Stimulated activated CD8-positive, alpha-beta memory T cell treated with anti-CD3 and anti-CD28 coated beads, Interleukin-12 subunit alpha, Interleukin-12 subunit beta, amount 100 ng/mL, for 1 hour (primary cell): Measurements from ENCODE around the gene KIF27.
"Not testable (repeated sequence)": the region's sequence is repeated elsewhere in the genome, so short reads cannot be mapped to it uniquely, and the experiment has no call there.

Experiments used
- DNase-seq: peaks from one replicate; pipeline ENCODE4 v3.0.0-alpha.2; 2020; ENCODE audit warnings: low read depth

KIF27 gene, protein sequence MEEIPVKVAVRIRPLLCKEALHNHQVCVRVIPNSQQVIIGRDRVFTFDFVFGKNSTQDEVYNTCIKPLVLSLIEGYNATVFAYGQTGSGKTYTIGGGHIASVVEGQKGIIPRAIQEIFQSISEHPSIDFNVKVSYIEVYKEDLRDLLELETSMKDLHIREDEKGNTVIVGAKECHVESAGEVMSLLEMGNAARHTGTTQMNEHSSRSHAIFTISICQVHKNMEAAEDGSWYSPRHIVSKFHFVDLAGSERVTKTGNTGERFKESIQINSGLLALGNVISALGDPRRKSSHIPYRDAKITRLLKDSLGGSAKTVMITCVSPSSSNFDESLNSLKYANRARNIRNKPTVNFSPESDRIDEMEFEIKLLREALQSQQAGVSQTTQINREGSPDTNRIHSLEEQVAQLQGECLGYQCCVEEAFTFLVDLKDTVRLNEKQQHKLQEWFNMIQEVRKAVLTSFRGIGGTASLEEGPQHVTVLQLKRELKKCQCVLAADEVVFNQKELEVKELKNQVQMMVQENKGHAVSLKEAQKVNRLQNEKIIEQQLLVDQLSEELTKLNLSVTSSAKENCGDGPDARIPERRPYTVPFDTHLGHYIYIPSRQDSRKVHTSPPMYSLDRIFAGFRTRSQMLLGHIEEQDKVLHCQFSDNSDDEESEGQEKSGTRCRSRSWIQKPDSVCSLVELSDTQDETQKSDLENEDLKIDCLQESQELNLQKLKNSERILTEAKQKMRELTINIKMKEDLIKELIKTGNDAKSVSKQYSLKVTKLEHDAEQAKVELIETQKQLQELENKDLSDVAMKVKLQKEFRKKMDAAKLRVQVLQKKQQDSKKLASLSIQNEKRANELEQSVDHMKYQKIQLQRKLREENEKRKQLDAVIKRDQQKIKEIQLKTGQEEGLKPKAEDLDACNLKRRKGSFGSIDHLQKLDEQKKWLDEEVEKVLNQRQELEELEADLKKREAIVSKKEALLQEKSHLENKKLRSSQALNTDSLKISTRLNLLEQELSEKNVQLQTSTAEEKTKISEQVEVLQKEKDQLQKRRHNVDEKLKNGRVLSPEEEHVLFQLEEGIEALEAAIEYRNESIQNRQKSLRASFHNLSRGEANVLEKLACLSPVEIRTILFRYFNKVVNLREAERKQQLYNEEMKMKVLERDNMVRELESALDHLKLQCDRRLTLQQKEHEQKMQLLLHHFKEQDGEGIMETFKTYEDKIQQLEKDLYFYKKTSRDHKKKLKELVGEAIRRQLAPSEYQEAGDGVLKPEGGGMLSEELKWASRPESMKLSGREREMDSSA (N-terminal part only)

GRCh38 chr9:83920927-83921707 lies at the start of gene KIF27:
TSS of gene KIF27 (minus strand) at chr9:83921432. CDS start at chr9:83915591, 5,841 bp downstream.
- DNase-seq = peak; percentile 94

DNA sequence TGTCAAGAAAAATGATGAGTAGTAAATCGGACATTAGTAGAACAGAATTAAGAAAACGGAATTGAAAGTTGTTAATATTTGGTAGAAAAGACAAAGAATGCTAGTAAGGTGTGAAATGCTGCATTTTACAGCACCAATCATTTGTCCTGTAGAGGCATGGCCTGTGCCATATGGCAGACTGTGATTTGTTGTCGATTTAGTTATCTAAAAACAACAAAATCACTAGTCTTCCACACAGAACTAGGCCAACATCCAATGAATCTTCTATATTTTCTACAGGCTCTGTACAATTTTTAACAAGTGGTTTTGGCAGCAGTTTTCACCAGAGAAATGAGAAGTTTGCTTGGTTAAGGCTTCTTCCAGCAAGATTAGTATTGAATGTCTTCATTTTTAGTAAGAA lies 48.4 kb upstream of the KIF27 start:
- DNase-seq = no peak

- no peak for DNase-seq
Observed at GRCh38 chr9:83967073-83967472, 45.8 kb upstream of the KIF27 start.

- no peak for DNase-seq
Observed at GRCh38 chr9:83966209-83966582, 45.0 kb upstream of the KIF27 start.

- no peak for DNase-seq
Observed at GRCh38 chr9:83965350-83966208, 44.3 kb upstream of the KIF27 start.

DNA sequence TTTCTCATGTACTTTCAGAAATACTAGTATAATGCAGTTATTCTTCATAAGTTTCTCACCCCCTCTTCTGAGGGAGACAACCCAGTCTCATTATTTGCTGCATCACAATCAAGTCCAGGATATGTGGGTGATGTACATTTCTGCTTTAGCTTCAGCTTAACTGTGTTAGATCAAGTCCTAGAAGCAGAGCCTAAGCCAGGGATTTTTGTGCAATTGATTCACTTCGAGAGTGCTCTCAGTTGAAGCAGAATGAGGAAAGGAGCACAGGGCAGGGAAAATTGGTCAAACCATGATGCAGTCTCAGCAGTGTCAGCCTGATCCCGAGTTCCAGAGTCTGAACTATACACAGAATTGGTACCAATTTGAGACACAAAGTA lies 43.7 kb upstream of the KIF27 start:
- no peak for DNase-seq

DNA sequence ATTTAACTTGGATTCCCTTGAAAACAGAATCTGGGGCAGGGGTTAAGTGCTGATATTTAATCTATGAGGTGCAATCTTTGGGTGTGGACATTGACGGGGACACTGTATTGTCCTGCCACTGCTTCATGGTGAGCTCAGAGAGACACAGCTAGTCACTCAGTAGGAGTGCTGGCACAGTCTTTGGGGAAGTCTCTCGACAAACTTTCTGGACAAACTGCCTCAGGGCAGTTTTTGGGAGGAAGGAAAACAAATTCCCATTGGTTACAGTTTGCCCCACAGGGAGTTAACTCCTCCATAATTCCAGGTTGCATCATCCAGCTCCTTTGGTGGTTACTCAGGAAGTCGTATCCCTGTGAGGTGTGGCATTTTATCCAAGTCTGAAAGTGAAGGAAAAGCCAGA lies 40.9 kb upstream of the KIF27 start:
- DNase-seq = no peak

DNA sequence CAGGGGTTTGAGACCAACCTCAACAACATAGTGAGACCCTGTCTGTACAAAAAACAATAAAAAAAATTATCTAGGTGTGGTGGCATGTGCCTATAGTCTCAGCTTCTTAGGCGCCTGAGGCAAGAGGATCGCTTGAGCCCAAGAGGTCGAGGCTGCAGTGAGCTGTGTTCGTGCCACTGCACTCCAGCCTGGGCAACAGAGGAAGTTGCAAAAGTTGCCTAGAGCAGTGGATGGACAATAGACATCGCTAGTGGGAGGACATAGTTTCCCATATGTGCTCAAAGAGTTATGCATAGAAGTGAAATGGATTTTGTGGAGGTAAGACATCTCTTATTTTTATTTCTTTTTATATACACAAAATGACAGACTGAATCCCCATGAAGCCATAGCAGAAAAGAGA lies 39.8 kb upstream of the KIF27 start:
- DNase-seq = no peak

- no peak for DNase-seq
Observed at GRCh38 chr9:83959061-83959460, 37.8 kb upstream of the KIF27 start.

DNA sequence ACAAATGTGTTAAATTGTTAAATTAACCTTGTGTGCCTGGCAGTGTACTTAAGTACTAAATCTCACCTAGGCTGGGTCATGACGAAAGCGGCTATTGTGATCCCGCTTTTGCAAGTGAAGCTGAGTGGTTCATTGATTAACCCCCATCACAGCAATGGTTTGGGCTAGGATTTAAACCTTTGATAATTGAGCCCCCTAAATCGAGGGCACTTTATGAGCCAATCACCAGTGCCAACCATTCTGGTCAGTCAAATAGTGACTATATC lies 35.9 kb upstream of the KIF27 start:
- DNase-seq = no peak

- no peak for DNase-seq
Observed at GRCh38 chr9:83956436-83957247, 35.4 kb upstream of the KIF27 start.

DNA sequence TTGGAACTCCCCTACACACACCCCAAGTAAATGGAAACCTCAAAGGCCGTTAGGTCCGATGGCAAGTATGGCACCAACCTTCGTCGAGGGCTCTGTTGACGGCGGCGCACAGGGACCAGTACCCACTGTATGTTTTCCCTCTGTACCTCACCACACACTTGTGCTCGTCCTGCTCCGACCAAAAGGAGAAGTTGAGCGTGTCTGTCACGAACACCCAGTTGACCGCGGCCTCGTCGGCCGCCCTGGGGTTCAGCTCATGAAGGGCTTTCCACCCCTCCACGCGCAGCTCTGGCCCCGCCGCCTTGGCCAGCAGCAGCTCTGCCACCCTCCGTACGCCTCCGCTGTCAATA lies 34.8 kb upstream of the KIF27 start:
- DNase-seq = no peak

DNA sequence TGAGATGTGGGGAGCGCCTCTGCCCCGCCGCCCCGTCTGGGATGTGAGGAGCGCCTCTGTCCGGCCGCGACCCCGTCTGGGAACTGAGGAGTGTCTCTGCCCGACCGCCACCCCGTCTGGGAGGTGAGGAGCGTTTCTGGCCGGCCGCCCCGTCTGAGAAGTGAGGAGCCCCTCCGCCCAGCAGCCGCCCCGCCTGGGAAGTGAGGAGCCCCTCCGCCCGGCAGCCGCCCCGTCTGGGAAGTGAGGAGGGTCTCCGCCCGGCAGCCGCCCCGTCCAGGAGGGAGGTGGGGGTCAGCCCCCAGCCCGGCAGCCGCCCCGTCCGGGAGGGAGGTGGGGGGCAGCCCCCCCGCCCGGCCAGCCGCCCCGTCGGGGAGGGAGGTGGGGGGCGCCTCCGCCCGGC lies 26.9 kb upstream of the KIF27 start:
- DNase-seq = not testable (repeated sequence)

DNA sequence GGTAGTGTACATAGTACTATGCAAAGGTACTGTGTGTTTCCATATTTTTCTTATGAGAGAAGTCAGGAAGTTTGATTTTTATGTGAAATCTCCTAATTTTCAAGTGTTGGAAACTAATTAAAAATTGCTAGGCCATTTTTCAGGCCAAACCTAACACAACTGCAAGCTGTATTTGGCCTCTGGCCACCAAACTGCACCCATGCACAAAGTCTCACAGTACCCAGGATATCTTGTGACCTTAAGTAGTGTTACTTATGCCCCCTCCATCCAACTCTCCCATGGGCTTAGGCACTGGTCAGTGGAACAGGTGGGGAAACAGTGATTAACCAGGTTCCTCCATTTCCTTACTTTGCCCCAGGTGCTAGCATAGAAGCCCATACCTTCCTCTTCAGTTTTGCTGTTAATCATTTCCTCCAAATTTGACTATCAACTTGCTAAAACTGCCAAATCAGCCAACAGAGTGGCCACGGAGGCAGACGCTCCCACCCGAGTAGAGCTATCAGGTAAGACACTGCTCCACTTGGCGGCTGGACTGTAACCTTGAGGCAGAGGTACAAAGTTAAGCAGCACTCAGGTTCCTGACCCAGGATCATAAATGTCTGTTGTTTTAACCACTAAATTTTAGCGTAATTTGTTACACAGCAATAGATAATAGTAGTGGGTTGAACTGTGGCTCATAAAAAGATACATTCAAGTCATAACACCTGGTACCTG lies 19.5 kb upstream of the KIF27 start:
- DNase-seq = no peak

- no peak for DNase-seq
Observed at GRCh38 chr9:83937861-83938455, 16.7 kb upstream of the KIF27 start.

DNA sequence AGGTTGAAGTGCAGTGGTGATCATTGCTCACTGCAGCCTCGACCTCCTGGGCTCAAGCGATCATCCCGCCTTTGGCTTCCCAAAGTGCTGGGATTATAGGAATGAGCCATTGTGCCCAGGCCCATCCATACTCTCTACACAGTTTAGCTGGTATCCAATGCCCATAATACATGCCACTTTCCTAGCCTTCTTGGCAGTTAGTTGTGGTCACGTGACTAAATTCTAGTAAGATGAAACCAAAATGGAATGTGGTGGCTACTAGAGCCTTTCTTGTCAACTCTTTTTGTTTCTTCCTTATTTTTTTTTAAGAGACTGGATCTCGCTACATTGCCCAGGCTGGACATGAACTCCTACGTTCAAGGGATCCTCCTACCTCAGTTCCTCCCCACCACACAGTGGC lies 15.3 kb upstream of the KIF27 start:
- DNase-seq = no peak

GRCh38 chr9:83935276-83935935 lies 14.2 kb upstream of the KIF27 start:
- DNase-seq = no peak

- DNase-seq = no peak
Observed at GRCh38 chr9:83934569-83935275, 13.5 kb upstream of the KIF27 start.
